Uterus (tissue), 2 donors: ENCODE measurements around the gene SELENOK.

Source experiments
- POLR2A ChIP-seq, 2 donors: fragments of 450-650 bp; IDR thresholded peaks; one replicate each; pipeline ENCODE4 v1.6.1; 2016; ENCODE audit warnings: antibody characterized with exemption in 2 of 2, mild to moderate bottlenecking in 1 of 2, moderate library complexity in 1 of 2
- TF ChIP-seq, protein P1 (sequence below), 4 experiments: fragments of 200-600 bp in 2 of 4; fragments of 450-650 bp in 2 of 4; sonication (generic) in 2 of 4; IDR thresholded peaks; one replicate each; pipeline ENCODE4 v1.5.1; 2016 to 2019; ENCODE audit warnings: antibody characterized with exemption in 4 of 4, mild to moderate bottlenecking in 2 of 4, moderate library complexity in 1 of 4

- no peak for TF ChIP-seq POLR2A (IDR thresholded peaks at IDR 0.05)
- TF ChIP-seq, protein P1, sequence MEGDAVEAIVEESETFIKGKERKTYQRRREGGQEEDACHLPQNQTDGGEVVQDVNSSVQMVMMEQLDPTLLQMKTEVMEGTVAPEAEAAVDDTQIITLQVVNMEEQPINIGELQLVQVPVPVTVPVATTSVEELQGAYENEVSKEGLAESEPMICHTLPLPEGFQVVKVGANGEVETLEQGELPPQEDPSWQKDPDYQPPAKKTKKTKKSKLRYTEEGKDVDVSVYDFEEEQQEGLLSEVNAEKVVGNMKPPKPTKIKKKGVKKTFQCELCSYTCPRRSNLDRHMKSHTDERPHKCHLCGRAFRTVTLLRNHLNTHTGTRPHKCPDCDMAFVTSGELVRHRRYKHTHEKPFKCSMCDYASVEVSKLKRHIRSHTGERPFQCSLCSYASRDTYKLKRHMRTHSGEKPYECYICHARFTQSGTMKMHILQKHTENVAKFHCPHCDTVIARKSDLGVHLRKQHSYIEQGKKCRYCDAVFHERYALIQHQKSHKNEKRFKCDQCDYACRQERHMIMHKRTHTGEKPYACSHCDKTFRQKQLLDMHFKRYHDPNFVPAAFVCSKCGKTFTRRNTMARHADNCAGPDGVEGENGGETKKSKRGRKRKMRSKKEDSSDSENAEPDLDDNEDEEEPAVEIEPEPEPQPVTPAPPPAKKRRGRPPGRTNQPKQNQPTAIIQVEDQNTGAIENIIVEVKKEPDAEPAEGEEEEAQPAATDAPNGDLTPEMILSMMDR (IDR thresholded peaks at IDR 0.05) = no peak
Observed at GRCh38 chr3:53939086-53939582, 47.5 kb upstream of the SELENOK start.
